NAMALWA (cell line): ENCODE measurements around the gene SUPT3H.
A peak's percentile ranks its signal among the peaks of the same experiment; 100 is the strongest.
"Not testable (repeated sequence)": the region's sequence is repeated elsewhere in the genome, so short reads cannot be mapped to it uniquely, and the experiment has no call there.

ENCODE experiments used
- DNase-seq: peaks from one replicate; pipeline ENCODE4 v3.0.0-alpha.2; 2015; ENCODE audit warnings: low spot score

The SUPT3H gene

GRCh38 chr6:45062659-45063058, 315.1 kb downstream of the SUPT3H start:
- not testable (repeated sequence) for DNase-seq

GRCh38 chr6:45057711-45058110, 320.0 kb downstream of the SUPT3H start:
- no peak for DNase-seq

- no peak for DNase-seq
Observed at GRCh38 chr6:45054610-45055009, 323.1 kb downstream of the SUPT3H start.

GRCh38 chr6:45052325-45052724, 325.4 kb downstream of the SUPT3H start:
- DNase-seq, result no peak

- DNase-seq, result peak; percentile 35
Observed at GRCh38 chr6:45049188-45049843, 328.4 kb downstream of the SUPT3H start.

- DNase-seq, result peak; percentile 5
Observed at GRCh38 chr6:45047573-45047972, 330.2 kb downstream of the SUPT3H start.

GRCh38 chr6:45045253-45045601, 332.5 kb downstream of the SUPT3H start:
- peak; percentile 5 for DNase-seq

GRCh38 chr6:45044510-45045252, 333.1 kb downstream of the SUPT3H start:
- no peak for DNase-seq

GRCh38 chr6:45044086-45044485, 333.6 kb downstream of the SUPT3H start:
- no peak for DNase-seq

GRCh38 chr6:45042673-45043072, 335.1 kb downstream of the SUPT3H start:
- not testable (repeated sequence) for DNase-seq

GRCh38 chr6:45038226-45038625, 339.5 kb downstream of the SUPT3H start:
- no peak for DNase-seq

GRCh38 chr6:45036103-45036502, 341.6 kb downstream of the SUPT3H start:
- DNase-seq, result no peak

GRCh38 chr6:45032426-45032825, 345.3 kb downstream of the SUPT3H start:
- no peak for DNase-seq

- no peak for DNase-seq
Observed at GRCh38 chr6:45031601-45032000, 346.1 kb downstream of the SUPT3H start.

- DNase-seq, result no peak
Observed at GRCh38 chr6:45027126-45027525, 350.6 kb downstream of the SUPT3H start.

- DNase-seq, result no peak
Observed at GRCh38 chr6:45026003-45026516, 351.7 kb downstream of the SUPT3H start.

- no peak for DNase-seq
Observed at GRCh38 chr6:45024610-45025009, 353.1 kb downstream of the SUPT3H start.

GRCh38 chr6:45021676-45022075, 356.1 kb downstream of the SUPT3H start:
- no peak for DNase-seq

- no peak for DNase-seq
Observed at GRCh38 chr6:45012687-45013086, 365.0 kb downstream of the SUPT3H start.

GRCh38 chr6:45009576-45009975, 368.2 kb downstream of the SUPT3H start:
- no peak for DNase-seq

- DNase-seq, result no peak
Observed at GRCh38 chr6:45006893-45007292, 370.8 kb downstream of the SUPT3H start.

- DNase-seq, result no peak
Observed at GRCh38 chr6:45003961-45004360, 373.8 kb downstream of the SUPT3H start.

GRCh38 chr6:45003387-45003786, 374.3 kb downstream of the SUPT3H start:
- DNase-seq, result no peak
